Retina (tissue), 1 donor: ENCODE data around the gene SLC5A10.
"Not testable (repeated sequence)": the region's sequence is repeated elsewhere in the genome, so short reads cannot be mapped to it uniquely, and the experiment has no call there.

ENCODE experiments used
- DNase-seq: peaks from one replicate; pipeline ENCODE4 v3.0.0-alpha.2; 2016

Gene SLC5A10

DNA sequence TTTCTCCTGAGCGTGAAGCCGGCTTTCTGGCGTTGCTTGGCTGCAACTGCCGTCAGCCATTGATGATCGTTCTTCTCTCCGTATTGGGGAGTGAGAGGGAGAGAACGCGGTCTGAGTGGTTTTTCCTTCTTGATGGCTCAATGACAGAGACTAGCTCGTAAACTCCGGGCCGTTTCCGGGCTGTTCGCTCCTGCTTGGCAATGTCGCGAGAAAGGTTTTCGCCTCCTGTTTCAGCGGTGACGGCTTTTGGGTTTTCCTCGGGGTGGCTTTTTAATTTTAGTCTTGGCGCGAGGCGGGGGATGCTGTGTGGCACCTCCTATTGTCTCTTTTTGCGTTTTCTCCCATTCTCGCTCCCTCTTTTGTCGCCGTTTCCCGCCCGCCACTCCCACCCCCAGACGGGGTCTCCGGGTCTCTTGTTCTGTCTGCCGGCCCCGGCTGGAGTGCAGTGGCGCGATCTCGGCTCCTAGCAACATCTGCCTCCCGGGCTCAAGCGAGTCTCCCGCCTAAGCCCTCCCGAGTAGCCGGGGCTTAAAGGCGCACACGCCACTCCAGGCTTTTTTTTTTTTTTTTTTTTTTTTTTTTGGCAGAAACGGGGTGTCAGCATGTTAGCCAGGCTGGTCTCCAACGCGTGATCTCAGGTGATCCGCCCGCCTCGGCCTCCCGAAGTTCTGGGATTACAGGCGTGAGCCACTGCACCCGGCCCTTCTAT is 110.2 kb downstream of the SLC5A10 start:
- not testable (repeated sequence) for DNase-seq

DNA sequence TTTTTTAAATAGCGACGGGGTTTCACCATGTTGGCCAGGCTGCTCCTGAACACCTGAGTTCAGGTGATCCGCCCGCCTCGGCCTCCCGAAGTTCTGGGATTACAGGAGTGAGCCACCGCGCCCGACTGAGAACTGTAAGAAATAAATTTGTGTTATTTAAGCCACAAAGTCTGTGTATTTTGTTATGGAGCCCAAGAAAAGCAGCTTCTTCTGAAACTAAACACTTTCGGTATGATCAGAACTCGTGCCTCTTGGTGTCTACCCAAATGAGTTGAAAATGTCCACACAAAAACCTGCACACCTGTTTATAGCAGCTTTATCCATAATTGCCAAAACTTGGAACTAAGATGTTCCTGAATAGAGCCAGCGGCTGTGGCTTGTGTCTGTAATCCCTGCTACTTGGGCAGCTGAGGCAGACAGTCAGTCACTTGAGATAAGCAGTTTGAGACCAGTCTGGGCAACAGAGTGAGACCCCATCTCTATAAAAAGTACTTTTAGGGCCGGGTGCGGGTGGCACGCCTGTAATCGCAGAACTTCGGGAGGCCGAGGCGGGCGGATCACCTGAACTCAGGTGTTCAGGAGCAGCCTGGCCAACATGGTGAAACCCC is 110.9 kb downstream of the SLC5A10 start:
- DNase-seq: not testable (repeated sequence)

DNA sequence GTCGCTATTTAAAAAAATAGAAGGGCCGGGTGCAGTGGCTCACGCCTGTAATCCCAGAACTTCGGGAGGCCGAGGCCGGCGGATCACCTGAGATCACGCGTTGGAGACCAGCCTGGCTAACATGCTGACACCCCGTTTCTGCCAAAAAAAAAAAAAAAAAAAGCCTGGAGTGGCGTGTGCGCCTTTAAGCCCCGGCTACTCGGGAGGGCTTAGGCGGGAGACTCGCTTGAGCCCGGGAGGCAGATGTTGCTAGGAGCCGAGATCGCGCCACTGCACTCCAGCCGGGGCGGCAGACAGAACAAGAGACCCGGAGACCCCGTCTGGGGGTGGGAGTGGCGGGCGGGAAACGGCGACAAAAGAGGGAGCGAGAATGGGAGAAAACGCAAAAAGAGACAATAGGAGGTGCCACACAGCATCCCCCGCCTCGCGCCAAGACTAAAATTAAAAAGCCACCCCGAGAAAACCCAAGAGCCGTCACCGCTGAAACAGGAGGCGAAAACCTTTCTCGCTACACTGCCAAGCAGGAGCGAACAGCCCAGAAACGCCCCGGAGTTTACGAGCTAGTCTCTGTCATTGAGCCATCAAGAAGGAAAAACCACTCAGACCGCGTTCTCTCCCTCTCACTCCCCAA is 111.5 kb downstream of the SLC5A10 start:
- not testable (repeated sequence) for DNase-seq

DNA sequence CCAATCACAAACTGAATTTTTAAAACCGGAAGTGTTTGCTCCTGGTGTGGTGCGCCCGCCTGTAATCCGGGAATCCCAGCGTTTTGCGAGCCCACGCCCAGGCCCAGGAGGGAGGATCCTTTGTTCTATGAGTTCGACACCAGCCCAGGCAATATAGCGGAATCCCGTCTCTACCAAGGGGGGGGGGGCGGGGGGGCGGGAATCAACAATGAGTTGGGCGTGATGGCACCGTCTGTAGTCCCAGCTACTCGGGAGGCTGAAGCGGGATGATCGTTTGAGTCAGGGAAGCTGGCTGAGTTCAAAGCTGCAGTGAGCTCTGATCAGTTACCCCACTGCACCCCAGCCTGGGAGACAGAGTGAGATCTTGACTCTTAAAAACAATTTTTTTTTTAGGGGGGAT is 112.4 kb downstream of the SLC5A10 start:
- DNase-seq: not testable (repeated sequence)

DNA sequence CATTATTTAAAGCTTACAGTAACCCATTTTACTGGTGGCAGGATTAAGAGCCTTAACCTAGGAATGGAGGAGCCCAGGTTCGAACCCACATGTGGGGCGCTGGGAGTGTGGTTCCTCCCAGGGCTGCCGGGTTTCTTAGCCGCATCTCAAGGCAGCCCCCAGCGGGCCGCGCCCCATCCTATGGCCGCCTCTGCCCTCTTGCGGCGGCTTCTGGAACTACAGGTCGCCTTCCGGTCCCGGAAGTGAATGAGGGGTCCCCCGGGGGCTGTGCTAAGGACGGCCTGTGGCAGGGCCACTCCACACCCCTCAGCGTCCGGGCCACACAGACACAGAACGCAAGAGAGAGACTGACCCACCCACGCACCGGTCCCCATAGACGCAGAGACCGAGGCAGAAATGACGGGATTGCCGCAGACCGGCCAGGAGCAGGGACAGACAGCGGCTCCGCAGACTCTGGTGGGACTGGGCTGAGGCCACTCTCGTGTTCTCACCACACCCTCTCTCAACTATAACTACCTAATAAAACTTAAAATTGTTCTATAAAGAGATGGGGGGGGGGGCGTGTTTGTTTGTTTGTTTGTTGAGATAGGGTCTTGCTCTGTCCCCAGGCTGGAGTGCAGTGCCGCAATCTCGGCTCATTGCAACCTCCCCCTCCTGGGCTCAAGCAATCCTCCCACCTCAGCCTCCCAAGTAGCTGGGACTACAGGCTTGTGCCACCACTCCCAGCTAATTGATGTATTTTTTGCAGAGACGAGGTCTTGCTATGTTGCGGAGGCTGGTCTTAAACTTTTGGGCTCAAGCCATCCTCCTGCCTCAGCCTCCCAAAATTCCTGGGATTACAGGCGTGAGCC is 118.6 kb downstream of the SLC5A10 start:
- DNase-seq: not testable (repeated sequence)
